Endothelial cell of umbilical vein (primary cell): ENCODE data around the gene SCAF8.

Experiments
- CTCF ChIP-seq, 2 donors: IDR thresholded peaks; 1 replicate in 1 of 2; 2 replicates in 1 of 2; pipeline ENCODE4 v1.5.1; 2011; ENCODE audit warnings: low read length in 2 of 2, mild to moderate bottlenecking in 2 of 2, moderate library complexity in 2 of 2, control low read depth in 1 of 2, inconsistent platforms in 1 of 2, low read depth in 1 of 2; ENCODE audit not compliant: insufficient read depth in 1 of 2; ENCODE audit errors: extremely low read depth in 1 of 2
- EZH2 ChIP-seq: IDR thresholded peaks from 2 replicates; pipeline ENCODE4 v1.6.1; 2012; ENCODE audit warnings: borderline replicate concordance, low read depth, mild to moderate bottlenecking, moderate library complexity, low read length, inconsistent platforms; ENCODE audit not compliant: severe bottlenecking
- MYC ChIP-seq: IDR thresholded peaks from one replicate; pipeline ENCODE4 v1.6.1; 2011; ENCODE audit warnings: mild to moderate bottlenecking, low read depth, low read length
- POLR2A ChIP-seq: IDR thresholded peaks from 2 replicates; pipeline ENCODE4 v1.6.1; 2012; ENCODE audit warnings: low read depth, mild to moderate bottlenecking, control low read depth, low read length

GRCh38 chr6:154733183-154733625, at the start of gene SCAF8:
- TF ChIP-seq CTCF (IDR thresholded peaks at IDR 0.05; ENCODE audit: extremely low read depth in 1 of 2, insufficient read depth in 1 of 2, low read depth in 1 of 2, low read length in 2 of 2) (peak; percentile 83 to 85), POLR2A (peak; percentile 84), EZH2 (no peak), MYC (no peak)
